OCI-LY7 (cell line): ENCODE results near the gene STK32A. TPM values are rescaled to one million over a fixed set of nuclear protein-coding genes. Genes with fewer than 3 reads are reported as not detected.

ENCODE experiments used
- BruUV-seq: library from RNA; stranded (reverse); fragments of 400-500 nt; replicated peaks from 2 replicates; lab custom pipeline; 2021; lab: Mats Ljungman, UMichigan
- CTCF ChIA-PET: fragments of 300-600 bp; sonication (Branson Sonifier 250); formaldehyde crosslinking; loops from one replicate; lab custom pipeline; 2022; ENCODE audit warnings: antibody characterized with exemption; ENCODE audit not compliant: unreplicated experiment; lab: Charles Lee
- POLR2A ChIA-PET: fragments of 300-600 bp; sonication (Branson Sonifier 250); formaldehyde crosslinking; loops from one replicate; lab custom pipeline; 2022; ENCODE audit warnings: antibody characterized with exemption; lab: Charles Lee
- DNase-seq: peaks from one replicate; pipeline ENCODE4 v3.0.0-alpha.2; 2015; ENCODE audit warnings: low spot score
- H2AFZ ChIP-seq: fragments of 200-600 bp; sonication (generic), shearing (Covaris generic); 2 replicates; pipeline ENCODE4 v1.6.1; 2014; ENCODE audit warnings: mild to moderate bottlenecking, antibody characterized with exemption, low read length, moderate library complexity
- H3K27ac ChIP-seq: fragments of 200-600 bp; sonication (generic); 2 replicates; pipeline ENCODE4 v1.5.1; 2014; ENCODE audit warnings: mixed run types, low read depth, mild to moderate bottlenecking, moderate library complexity, low read length, inconsistent platforms; ENCODE audit not compliant: poor library complexity, severe bottlenecking
- H3K36me3 ChIP-seq: fragments of 200-600 bp; sonication (generic); 2 replicates; pipeline ENCODE4 v1.6.1; 2014; ENCODE audit warnings: mild to moderate bottlenecking, antibody characterized with exemption, low read length, moderate library complexity, mixed read lengths; ENCODE audit not compliant: insufficient read depth
- H3K4me1 ChIP-seq: fragments of 200-600 bp; sonication (generic); 2 replicates; pipeline ENCODE4 v1.5.1; 2014; ENCODE audit warnings: mild to moderate bottlenecking, low read length; ENCODE audit not compliant: insufficient read depth, poor library complexity, severe bottlenecking
- H3K4me2 ChIP-seq: fragments of 200-600 bp; sonication (generic); 2 replicates; pipeline ENCODE4 v1.6.1; 2014; ENCODE audit warnings: mild to moderate bottlenecking, low read length
- H3K4me3 ChIP-seq: fragments of 200-600 bp; sonication (generic); 2 replicates; pipeline ENCODE4 v1.5.1; 2014; ENCODE audit warnings: mild to moderate bottlenecking, low read depth, low read length; ENCODE audit not compliant: poor library complexity, severe bottlenecking
- H3K79me2 ChIP-seq: fragments of 200-600 bp; sonication (generic); 2 replicates; pipeline ENCODE4 v1.6.1; 2016; ENCODE audit warnings: low read depth, mild to moderate bottlenecking, low read length, moderate library complexity, mixed read lengths; ENCODE audit not compliant: insufficient read depth
- H3K9me2 ChIP-seq: fragments of 200-600 bp; sonication (generic); 2 replicates; pipeline ENCODE4 v1.6.1; 2016; ENCODE audit warnings: mild to moderate bottlenecking, low read length, mixed read lengths; ENCODE audit not compliant: insufficient read depth
- H3K9me3 ChIP-seq: fragments of 200-600 bp; sonication (generic); 2 replicates; pipeline ENCODE4 v1.6.1; 2014; ENCODE audit warnings: mild to moderate bottlenecking, mixed run types, low read length, mixed read lengths
- H4K20me1 ChIP-seq: fragments of 200-600 bp; sonication (generic); 2 replicates; pipeline ENCODE4 v1.6.1; 2014; ENCODE audit warnings: mild to moderate bottlenecking, antibody characterized with exemption, low read length, moderate library complexity, mixed read lengths; ENCODE audit not compliant: insufficient read depth
- EZH2phosphoT487 ChIP-seq: fragments of 200-600 bp; sonication (generic); IDR thresholded peaks from 2 replicates; pipeline ENCODE4 v1.6.1; 2018; ENCODE audit warnings: low read depth, borderline replicate concordance, mild to moderate bottlenecking, mixed run types, antibody characterized with exemption, low read length, moderate library complexity, mixed read lengths
- intact Hi-C: fragments of 100-400 bp; cut with micrococcal nuclease; formaldehyde crosslinking; loops from one replicate; pipeline ENCODE4 v1.10.0; 2022; ENCODE audit not compliant: unreplicated experiment
- total RNA-seq, 2 experiments: library from RNA; depleted of rRNA in 1 of 2; stranded (reverse); fragments of >200 nt in 1 of 2; shearing (Covaris generic) in 1 of 2; gene quantifications; 2 replicates each; pipeline ENCODE4 v1.2.3, GENCODE V29; 2014 to 2022
- TF ChIP-seq, protein P1 (sequence below): fragments of 200-600 bp; sonication (generic); conservative IDR thresholded peaks from 2 replicates; pipeline ENCODE4 v1.5.1; 2014; ENCODE audit warnings: mild to moderate bottlenecking, antibody characterized with exemption, low read length, moderate library complexity, mixed read lengths

The STK32A gene
- total RNA-seq, 2 experiments from 2014 or later = not detected

GRCh38 chr5:147348046-147348445 is 113.2 kb downstream of the STK32A start:
- CTCF ChIA-PET = no interaction called here
- no peak for DNase-seq
- H3K36me3 ChIP-seq = no peaks in the 10 kb centered on the region
- H3K4me3 ChIP-seq = no peak overlapping the region
- TF ChIP-seq, protein P1, sequence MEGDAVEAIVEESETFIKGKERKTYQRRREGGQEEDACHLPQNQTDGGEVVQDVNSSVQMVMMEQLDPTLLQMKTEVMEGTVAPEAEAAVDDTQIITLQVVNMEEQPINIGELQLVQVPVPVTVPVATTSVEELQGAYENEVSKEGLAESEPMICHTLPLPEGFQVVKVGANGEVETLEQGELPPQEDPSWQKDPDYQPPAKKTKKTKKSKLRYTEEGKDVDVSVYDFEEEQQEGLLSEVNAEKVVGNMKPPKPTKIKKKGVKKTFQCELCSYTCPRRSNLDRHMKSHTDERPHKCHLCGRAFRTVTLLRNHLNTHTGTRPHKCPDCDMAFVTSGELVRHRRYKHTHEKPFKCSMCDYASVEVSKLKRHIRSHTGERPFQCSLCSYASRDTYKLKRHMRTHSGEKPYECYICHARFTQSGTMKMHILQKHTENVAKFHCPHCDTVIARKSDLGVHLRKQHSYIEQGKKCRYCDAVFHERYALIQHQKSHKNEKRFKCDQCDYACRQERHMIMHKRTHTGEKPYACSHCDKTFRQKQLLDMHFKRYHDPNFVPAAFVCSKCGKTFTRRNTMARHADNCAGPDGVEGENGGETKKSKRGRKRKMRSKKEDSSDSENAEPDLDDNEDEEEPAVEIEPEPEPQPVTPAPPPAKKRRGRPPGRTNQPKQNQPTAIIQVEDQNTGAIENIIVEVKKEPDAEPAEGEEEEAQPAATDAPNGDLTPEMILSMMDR = no peak
- TF ChIP-seq EZH2phosphoT487 = no peak
- intact Hi-C loops = no loop called here
- no peak overlapping the region for H2AFZ ChIP-seq
- no peaks in the 10 kb centered on the region for H3K9me3 ChIP-seq
- no peak overlapping the region for H3K4me2 ChIP-seq
- H4K20me1 ChIP-seq = no peaks in the 10 kb centered on the region
- POLR2A ChIA-PET = no interaction called here
- no peaks in the 10 kb centered on the region for H3K9me2 ChIP-seq
- no peak overlapping the region for H3K27ac ChIP-seq
- no peaks in the 10 kb centered on the region for H3K4me1 ChIP-seq
- no peaks in the 10 kb centered on the region for H3K79me2 ChIP-seq
- BruUV-seq = no TSS peak

DNA sequence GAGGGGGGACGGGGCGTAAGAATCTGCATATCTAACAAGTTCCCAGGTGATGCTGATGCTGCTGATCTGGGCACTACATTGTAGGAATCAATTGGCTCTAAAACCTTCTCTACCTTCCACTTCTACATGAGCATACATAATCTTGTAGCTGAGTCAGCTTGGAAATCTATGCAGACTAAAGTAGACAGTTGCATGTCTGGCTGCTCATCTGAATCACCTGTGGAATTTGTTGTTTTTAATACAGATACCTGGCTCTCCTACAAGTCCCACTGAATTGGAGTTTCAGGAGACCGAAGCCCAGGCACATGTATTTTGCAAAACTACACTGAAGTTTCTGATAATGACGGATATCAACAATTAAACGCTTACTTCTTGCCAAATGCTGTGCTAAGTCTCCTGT is 113.6 kb downstream of the STK32A start:
- Histone ChIP-seq H2AFZ (no peak overlapping the region), H3K27ac (no peak overlapping the region), H3K4me1 (no peaks in the 10 kb centered on the region), H3K9me2 (no peaks in the 10 kb centered on the region), H3K4me3 (no peak overlapping the region), H3K9me3 (no peaks in the 10 kb centered on the region), H3K4me2 (no peak overlapping the region), H3K36me3 (no peaks in the 10 kb centered on the region), H3K79me2 (no peaks in the 10 kb centered on the region), H4K20me1 (no peaks in the 10 kb centered on the region)
- TF ChIP-seq EZH2phosphoT487 = no peak
- TF ChIP-seq, protein P1 = no peak
- intact Hi-C loops = no loop called here
- ChIA-PET POLR2A (no interaction called here), CTCF (no interaction called here)
- DNase-seq = no peak
- BruUV-seq = no TSS peak

GRCh38 chr5:147349241-147349640 is 114.4 kb downstream of the STK32A start:
- H3K79me2 ChIP-seq = no peaks in the 10 kb centered on the region
- TF ChIP-seq, protein P1 = no peak
- TF ChIP-seq EZH2phosphoT487 = no peak
- no peaks in the 10 kb centered on the region for H3K36me3 ChIP-seq
- no peaks in the 10 kb centered on the region for H3K9me3 ChIP-seq
- CTCF ChIA-PET = no interaction called here
- H3K4me2 ChIP-seq = no peak overlapping the region
- H4K20me1 ChIP-seq = no peaks in the 10 kb centered on the region
- DNase-seq = no peak
- POLR2A ChIA-PET = interaction anchor here (0.6 kb wide), 1 partner anchor 15 kb away, joined by 4 read pairs; no protein-coding TSS in a partner anchor
- intact Hi-C loops = no loop called here
- no TSS peak for BruUV-seq
- H2AFZ ChIP-seq = no peak overlapping the region
- no peak overlapping the region for H3K27ac ChIP-seq
- H3K4me3 ChIP-seq = no peak overlapping the region
- no peaks in the 10 kb centered on the region for H3K9me2 ChIP-seq
- no peaks in the 10 kb centered on the region for H3K4me1 ChIP-seq
